ENCODE data around the gene FEM1A. TPM values are rescaled to one million over a fixed set of nuclear protein-coding genes. Genes with fewer than 3 reads are reported as not detected.
"Not testable (repeated sequence)": the region's sequence is repeated elsewhere in the genome, so short reads cannot be mapped to it uniquely, and the experiment has no call there.

FEM1A gene
- total and polyA plus RNA-seq, 2 of the 13 experiments (the other 11 are each of a cell fraction or from before 2014, with no cell fraction given) = 3.2 to 10.8 TPM

DNA sequence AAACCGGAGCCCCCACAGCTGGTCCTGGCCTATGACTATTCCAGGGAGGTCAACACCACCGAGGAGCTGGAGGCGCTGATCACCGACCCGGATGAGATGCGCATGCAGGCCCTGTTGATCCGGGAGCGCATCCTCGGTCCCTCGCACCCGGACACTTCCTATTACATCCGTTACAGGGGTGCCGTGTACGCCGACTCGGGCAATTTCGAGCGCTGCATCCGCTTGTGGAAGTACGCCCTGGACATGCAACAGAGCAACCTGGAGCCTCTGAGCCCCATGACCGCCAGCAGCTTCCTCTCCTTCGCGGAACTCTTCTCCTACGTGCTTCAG lies 1.3 kb downstream of the FEM1A start:
- Histone ChIP-seq H3K4me3 (replicated peaks in 1 of 3; ENCODE audit: insufficient read depth in 1 of 3, low read depth in 2 of 3, low read length in 3 of 3) (peak overlapping the region; percentile 67 to 94 (median 83)), H3K9ac (ENCODE audit: insufficient read depth, low read depth, low read length) (peak overlapping the region; percentile 95)
- POLR2A ChIA-PET = interaction anchor here (0.9 kb wide), 1 partner anchor 52 kb away, joined by 3 read pairs; no protein-coding TSS in a partner anchor

GRCh38 chr19:4793278-4793677 lies 1.7 kb downstream of the FEM1A start:
- WGBS (ENCODE audit: low lambda C conversion rate) = 95% methylated on average over 8 of the region's 19 CpGs
- H2AFZ ChIP-seq (ENCODE audit: low read length); ATAC-seq; DNase-seq (ENCODE audit: low spot score); BruUV-seq (replicated peaks); H3K9me3 ChIP-seq (ENCODE audit: low read length); intact Hi-C loops (cut with micrococcal nuclease; ENCODE audit: unreplicated experiment); FAIRE-seq; CTCF ChIA-PET (ENCODE audit: low intra/inter-chr PET ratio, low total read pairs); H3K27ac ChIP-seq (ENCODE audit: extremely low read length, insufficient read depth, low read length); H3K27me3 ChIP-seq (ENCODE audit: control insufficient read depth in 1 of 2, insufficient read depth in 2 of 2, low read length in 2 of 2); H4K20me1 ChIP-seq (ENCODE audit: insufficient read depth, low read length); H3K9ac ChIP-seq (ENCODE audit: insufficient read depth, low read depth, low read length): not testable (repeated sequence)
- Histone ChIP-seq H3K4me1 (ENCODE audit: insufficient read depth, low read length) (peaks cover 48% of the 10 kb centered on the region), H3K36me3 (replicated peaks in 1 of 2; ENCODE audit: control insufficient read depth in 1 of 2, insufficient read depth in 2 of 2, low read length in 2 of 2) (peaks cover 1 to 19% of the 10 kb centered on the region in 2 experiments; a peak in 3 of 5 replicates), H3K4me2 (ENCODE audit: low read depth, low read length) (peak overlapping the region; percentile 84), H3K79me2 (ENCODE audit: insufficient read depth, low read length) (peaks cover 41% of the 10 kb centered on the region), H3K4me3 (replicated peaks in 1 of 3; ENCODE audit: insufficient read depth in 1 of 3, low read depth in 2 of 3, low read length in 3 of 3) (peak overlapping the region; percentile 67 to 94 (median 83); a peak in 4 of 6 replicates)
- TF ChIP-seq AGO2 (optimal IDR thresholded peaks at IDR 0.05; ENCODE audit: low read depth, low read length) = peak; percentile 26
- TF ChIP-seq, protein P1, sequence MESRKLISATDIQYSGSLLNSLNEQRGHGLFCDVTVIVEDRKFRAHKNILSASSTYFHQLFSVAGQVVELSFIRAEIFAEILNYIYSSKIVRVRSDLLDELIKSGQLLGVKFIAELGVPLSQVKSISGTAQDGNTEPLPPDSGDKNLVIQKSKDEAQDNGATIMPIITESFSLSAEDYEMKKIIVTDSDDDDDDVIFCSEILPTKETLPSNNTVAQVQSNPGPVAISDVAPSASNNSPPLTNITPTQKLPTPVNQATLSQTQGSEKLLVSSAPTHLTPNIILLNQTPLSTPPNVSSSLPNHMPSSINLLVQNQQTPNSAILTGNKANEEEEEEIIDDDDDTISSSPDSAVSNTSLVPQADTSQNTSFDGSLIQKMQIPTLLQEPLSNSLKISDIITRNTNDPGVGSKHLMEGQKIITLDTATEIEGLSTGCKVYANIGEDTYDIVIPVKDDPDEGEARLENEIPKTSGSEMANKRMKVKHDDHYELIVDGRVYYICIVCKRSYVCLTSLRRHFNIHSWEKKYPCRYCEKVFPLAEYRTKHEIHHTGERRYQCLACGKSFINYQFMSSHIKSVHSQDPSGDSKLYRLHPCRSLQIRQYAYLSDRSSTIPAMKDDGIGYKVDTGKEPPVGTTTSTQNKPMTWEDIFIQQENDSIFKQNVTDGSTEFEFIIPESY (CRISPR knock-in tag; IDR thresholded peaks at IDR 0.05) = peak; percentile 64; the same call in 1 of the 2 replicates
- TF ChIP-seq, protein P2, sequence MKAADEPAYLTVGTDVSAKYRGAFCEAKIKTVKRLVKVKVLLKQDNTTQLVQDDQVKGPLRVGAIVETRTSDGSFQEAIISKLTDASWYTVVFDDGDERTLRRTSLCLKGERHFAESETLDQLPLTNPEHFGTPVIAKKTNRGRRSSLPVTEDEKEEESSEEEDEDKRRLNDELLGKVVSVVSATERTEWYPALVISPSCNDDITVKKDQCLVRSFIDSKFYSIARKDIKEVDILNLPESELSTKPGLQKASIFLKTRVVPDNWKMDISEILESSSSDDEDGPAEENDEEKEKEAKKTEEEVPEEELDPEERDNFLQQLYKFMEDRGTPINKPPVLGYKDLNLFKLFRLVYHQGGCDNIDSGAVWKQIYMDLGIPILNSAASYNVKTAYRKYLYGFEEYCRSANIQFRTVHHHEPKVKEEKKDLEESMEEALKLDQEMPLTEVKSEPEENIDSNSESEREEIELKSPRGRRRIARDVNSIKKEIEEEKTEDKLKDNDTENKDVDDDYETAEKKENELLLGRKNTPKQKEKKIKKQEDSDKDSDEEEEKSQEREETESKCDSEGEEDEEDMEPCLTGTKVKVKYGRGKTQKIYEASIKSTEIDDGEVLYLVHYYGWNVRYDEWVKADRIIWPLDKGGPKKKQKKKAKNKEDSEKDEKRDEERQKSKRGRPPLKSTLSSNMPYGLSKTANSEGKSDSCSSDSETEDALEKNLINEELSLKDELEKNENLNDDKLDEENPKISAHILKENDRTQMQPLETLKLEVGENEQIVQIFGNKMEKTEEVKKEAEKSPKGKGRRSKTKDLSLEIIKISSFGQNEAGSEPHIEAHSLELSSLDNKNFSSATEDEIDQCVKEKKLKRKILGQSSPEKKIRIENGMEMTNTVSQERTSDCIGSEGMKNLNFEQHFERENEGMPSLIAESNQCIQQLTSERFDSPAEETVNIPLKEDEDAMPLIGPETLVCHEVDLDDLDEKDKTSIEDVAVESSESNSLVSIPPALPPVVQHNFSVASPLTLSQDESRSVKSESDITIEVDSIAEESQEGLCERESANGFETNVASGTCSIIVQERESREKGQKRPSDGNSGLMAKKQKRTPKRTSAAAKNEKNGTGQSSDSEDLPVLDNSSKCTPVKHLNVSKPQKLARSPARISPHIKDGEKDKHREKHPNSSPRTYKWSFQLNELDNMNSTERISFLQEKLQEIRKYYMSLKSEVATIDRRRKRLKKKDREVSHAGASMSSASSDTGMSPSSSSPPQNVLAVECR (CRISPR knock-in tag; IDR thresholded peaks at IDR 0.05; ENCODE audit: borderline replicate concordance) = 0 out of 2 replicates have a peak, but pooled peaks have one; percentile 20
- in situ Hi-C loops (cut with HindIII; ENCODE audit: extremely low pct_ligation_motif_present, low pct_unique_long_range_greater_than_20kb) = loop anchor here (5.0 kb wide), 1 partner anchor 61 kb away; no protein-coding TSS in a partner anchor
- POLR2A ChIA-PET = interaction anchor here (0.9 kb wide), 1 partner anchor 52 kb away, joined by 3 read pairs; no protein-coding TSS in a partner anchor

More for the DNA sequence above, 1.3 kb downstream of the FEM1A start:
- FAIRE-seq; H4K20me1 ChIP-seq (ENCODE audit: insufficient read depth, low read length); H3K27me3 ChIP-seq (ENCODE audit: control insufficient read depth in 1 of 2, insufficient read depth in 2 of 2, low read length in 2 of 2); CTCF ChIA-PET (ENCODE audit: low intra/inter-chr PET ratio, low total read pairs); BruUV-seq (replicated peaks); H2AFZ ChIP-seq (ENCODE audit: low read length); H3K9me3 ChIP-seq (ENCODE audit: low read length); H3K27ac ChIP-seq (ENCODE audit: extremely low read length, insufficient read depth, low read length); ATAC-seq; intact Hi-C loops (cut with micrococcal nuclease; ENCODE audit: unreplicated experiment); DNase-seq (ENCODE audit: low spot score): not testable (repeated sequence)
- TF ChIP-seq ZBTB38 (CRISPR knock-in tag; IDR thresholded peaks at IDR 0.05) (peak; percentile 75), PRPF4 (IDR thresholded peaks at IDR 0.05; ENCODE audit: low read depth, low read length, poor library complexity, severe bottlenecking) (peak; percentile 85)
- Histone ChIP-seq H3K79me2 (ENCODE audit: insufficient read depth, low read length) (peaks cover 41% of the 10 kb centered on the region), H3K4me1 (ENCODE audit: insufficient read depth, low read length) (peaks cover 52% of the 10 kb centered on the region), H3K36me3 (replicated peaks in 1 of 2; ENCODE audit: control insufficient read depth in 1 of 2, insufficient read depth in 2 of 2, low read length in 2 of 2) (peaks cover 1 to 19% of the 10 kb centered on the region in 2 experiments; a peak in 3 of 5 replicates), H3K4me2 (ENCODE audit: low read depth, low read length) (peak overlapping the region; percentile 84)
- WGBS (ENCODE audit: low lambda C conversion rate) = 86% methylated on average over 22 of the region's 24 CpGs
- in situ Hi-C loops (cut with HindIII; ENCODE audit: extremely low pct_ligation_motif_present, low pct_unique_long_range_greater_than_20kb) = loop anchor here (5.0 kb wide), 1 partner anchor 61 kb away; no protein-coding TSS in a partner anchor
